Liver (tissue), 9 donors: ENCODE results near the gene TSEN34. TPM values are rescaled to one million over a fixed set of nuclear protein-coding genes. Genes with fewer than 3 reads are reported as not detected.
A peak's percentile ranks its signal among the peaks of the same experiment; 100 is the strongest.

Source experiments
- DNase-seq: peaks from one replicate; pipeline ENCODE4 v3.0.0-alpha.2; 2017; ENCODE audit warnings: low spot score
- H3K27ac ChIP-seq, 2 donors: one replicate each; pipeline ENCODE4 v1.7.0; 2013; ENCODE audit warnings: inconsistent platforms in 2 of 2, low read length in 2 of 2, control low read depth in 1 of 2, low read depth in 1 of 2, mild to moderate bottlenecking in 1 of 2
- H3K27me3 ChIP-seq, 4 donors: one replicate each; pipeline versions ENCODE4 v1.6.1 to v1.7.0; 2013; ENCODE audit warnings: low read length in 3 of 4, inconsistent platforms in 1 of 4, mild to moderate bottlenecking in 1 of 4, moderate library complexity in 1 of 4; ENCODE audit not compliant: control insufficient read depth in 4 of 4, insufficient read depth in 4 of 4
- H3K36me3 ChIP-seq, 4 donors: one replicate each; pipeline versions ENCODE4 v1.6.1 to v1.7.0; 2013; ENCODE audit warnings: low read length in 3 of 4, mild to moderate bottlenecking in 3 of 4, low read depth in 1 of 4, moderate library complexity in 1 of 4; ENCODE audit not compliant: control insufficient read depth in 4 of 4, insufficient read depth in 3 of 4
- H3K4me1 ChIP-seq, 4 donors: one replicate each; pipeline versions ENCODE4 v1.6.1 to v1.7.0; 2013; ENCODE audit warnings: low read length in 3 of 4, mild to moderate bottlenecking in 3 of 4, moderate library complexity in 1 of 4; ENCODE audit not compliant: control insufficient read depth in 4 of 4, insufficient read depth in 4 of 4
- H3K4me3 ChIP-seq, 3 donors: one replicate each; pipeline versions ENCODE4 v1.6.1 to v1.7.0; 2013; ENCODE audit warnings: low read length in 3 of 3, control low read depth in 1 of 3, low read depth in 1 of 3, mild to moderate bottlenecking in 1 of 3
- H3K9ac ChIP-seq, 2 donors: one replicate each; pipeline ENCODE4 v1.7.0; 2013; ENCODE audit warnings: low read length in 2 of 2, mild to moderate bottlenecking in 2 of 2, moderate library complexity in 2 of 2, control low read depth in 1 of 2, low read depth in 1 of 2
- H3K9me3 ChIP-seq, 4 donors: one replicate each; pipeline versions ENCODE4 v1.6.1 to v1.7.0; 2013; ENCODE audit warnings: low read length in 3 of 4; ENCODE audit not compliant: control insufficient read depth in 4 of 4
- ATF3 ChIP-seq: IDR thresholded peaks from 2 replicates; pipeline ENCODE4 v1.6.1; 2016; ENCODE audit warnings: antibody characterized with exemption
- CTCF ChIP-seq: fragments of 150-350 bp; IDR thresholded peaks from 2 replicates; pipeline ENCODE4 v1.5.1; 2017; ENCODE audit warnings: improper control_type of control experiment, low read depth, low read length; ENCODE audit not compliant: missing input control
- EGR1 ChIP-seq, 2 donors: IDR thresholded peaks; 2 replicates each; pipeline ENCODE4 v1.6.1; 2016 to 2018; ENCODE audit warnings: antibody characterized with exemption in 2 of 2, low read depth in 2 of 2
- FOXA1 ChIP-seq: IDR thresholded peaks from 2 replicates; pipeline ENCODE4 v1.6.1; 2016; ENCODE audit warnings: antibody characterized with exemption
- GABPA ChIP-seq, 2 donors: IDR thresholded peaks in 1 of 2; conservative IDR thresholded peaks in 1 of 2; 2 replicates each; pipeline ENCODE4 v1.6.1; 2016; ENCODE audit warnings: antibody characterized with exemption in 2 of 2, mild to moderate bottlenecking in 1 of 2, moderate library complexity in 1 of 2
- HNF4G ChIP-seq: IDR thresholded peaks from 2 replicates; pipeline ENCODE4 v1.6.1; 2016; ENCODE audit warnings: antibody characterized with exemption
- JUND ChIP-seq, 2 donors: IDR thresholded peaks; 2 replicates each; pipeline ENCODE4 v1.6.1; 2016; ENCODE audit warnings: antibody characterized with exemption in 2 of 2
- MAX ChIP-seq: IDR thresholded peaks from 2 replicates; pipeline ENCODE4 v1.6.1; 2016; ENCODE audit warnings: antibody characterized with exemption
- NR2F2 ChIP-seq: IDR thresholded peaks from 2 replicates; pipeline ENCODE4 v1.6.1; 2016; ENCODE audit warnings: antibody characterized with exemption
- RAD21 ChIP-seq, 2 donors: IDR thresholded peaks; 2 replicates each; pipeline ENCODE4 v1.6.1; 2016; ENCODE audit warnings: antibody characterized with exemption in 2 of 2, mild to moderate bottlenecking in 2 of 2
- REST ChIP-seq: IDR thresholded peaks from 2 replicates; pipeline ENCODE4 v1.6.1; 2016; ENCODE audit warnings: antibody characterized with exemption, mild to moderate bottlenecking
- RXRA ChIP-seq, 2 donors: IDR thresholded peaks; 2 replicates each; pipeline ENCODE4 v1.6.1; 2017 to 2018; ENCODE audit warnings: antibody characterized with exemption in 2 of 2, mild to moderate bottlenecking in 1 of 2
- SP1 ChIP-seq: IDR thresholded peaks from 2 replicates; pipeline ENCODE4 v1.6.1; 2018; ENCODE audit warnings: antibody characterized with exemption, mild to moderate bottlenecking
- TAF1 ChIP-seq: conservative IDR thresholded peaks from 2 replicates; pipeline ENCODE4 v1.6.1; 2016; ENCODE audit warnings: antibody characterized with exemption, mild to moderate bottlenecking
- YY1 ChIP-seq: IDR thresholded peaks from 2 replicates; pipeline ENCODE4 v1.6.1; 2016; ENCODE audit warnings: antibody characterized with exemption, mild to moderate bottlenecking
- ZBTB33 ChIP-seq: IDR thresholded peaks from 2 replicates; pipeline ENCODE4 v1.6.1; 2016; ENCODE audit warnings: antibody characterized with exemption
- WGBS: extraction: QIAGEN DNeasy Blood & Tissue Kit; methylation state at CpG from one replicate; pipeline ENCODE4 v1.1.7; 2013; 5-methylcytosine and 5-hydroxymethylcytosine counted together
- polyA plus RNA-seq, 2 donors: library from polyadenylated mRNA; stranded (reverse) in 1 of 2; unstranded in 1 of 2; fragments of 200-250 nt in 1 of 2; fragments of >200 nt in 1 of 2; fragmentation: Nextera tagmentation in 1 of 2; extraction: Ambion mirVana in 1 of 2; gene quantifications; one replicate each; pipeline versions ENCODE4 v1.2.1 to v1.2.3, GENCODE V29; 2013 to 2015
- total RNA-seq, 2 donors: library from RNA; depleted of rRNA; stranded (reverse); fragments of >200 nt; gene quantifications; one replicate each; pipeline ENCODE4 v1.2.3, GENCODE V29; 2014
- donor health status: healthy.
- donor health status: healthy.
- donor health status: healthy.
- donor health status: healthy.
- donor health status: healthy.

TSEN34 gene
- total and polyA plus RNA-seq, 4 donors, result 15.5 to 37.9 (median 24.6) TPM

GRCh38 chr19:54178581-54179261, 12.4 kb upstream of the TSEN34 start:
- Histone ChIP-seq H3K27ac (no peak overlapping the region), H3K9ac (no peak overlapping the region), H3K36me3 (peaks cover 0 to 16% (median 6%) of the 10 kb centered on the region in 4 donors), H3K4me1 (no peaks in the 10 kb centered on the region), H3K9me3 (no peaks in the 10 kb centered on the region), H3K27me3 (no peaks in the 10 kb centered on the region), H3K4me3 (no peak overlapping the region)
- no peak for TF ChIP-seq CTCF
- no peak for TF ChIP-seq EGR1 (IDR thresholded peaks at IDR 0.05; ENCODE audit: low read depth in 2 of 2)
- TF ChIP-seq ZBTB33, result no peak
- TF ChIP-seq JUND (IDR thresholded peaks at IDR 0.05), result no peak
- no peak for TF ChIP-seq REST
- no peak for TF ChIP-seq MAX
- no peak for TF ChIP-seq RXRA (IDR thresholded peaks at IDR 0.05)
- TF ChIP-seq SP1, result no peak
- no peak for TF ChIP-seq GABPA (IDR thresholded peaks at IDR 0.05 in 1 of 2, conservative IDR thresholded peaks at IDR 0.05 in 1 of 2)
- TF ChIP-seq RAD21 (IDR thresholded peaks at IDR 0.05), result no peak
- no peak for TF ChIP-seq TAF1
- no peak for TF ChIP-seq YY1
- no peak for TF ChIP-seq NR2F2
- no peak for TF ChIP-seq ATF3
- no peak for TF ChIP-seq HNF4G
- TF ChIP-seq FOXA1, result no peak
- DNase-seq, result peak; percentile 70
- WGBS, result 87% methylated on average over 23 of the region's 23 CpGs
